ENCODE data around the gene CORO2A. TPM values are rescaled to one million over a fixed set of nuclear protein-coding genes. Genes with fewer than 3 reads are reported as not detected.

Gene CORO2A
- total and polyA plus RNA-seq, 2 of the 8 experiments (the other 6 are each of a cell fraction or from before 2014, with no cell fraction given): 13.7 to 27.9 TPM

- Histone ChIP-seq H3K4me3 (ENCODE audit: extremely low read depth in 1 of 4, insufficient read depth in 2 of 4, low read depth in 3 of 4, low read length in 4 of 4) (no peak overlapping the region), H3K36me3 (ENCODE audit: control insufficient read depth in 2 of 4, insufficient read depth in 4 of 4, low read length in 3 of 4) (no peaks in the 10 kb centered on the region; a peak in 1 of 8 replicates), H3K9ac (replicated peaks in 1 of 4; ENCODE audit: extremely low read depth in 1 of 4, low read depth in 3 of 4, low read length in 3 of 4) (no peak overlapping the region), H3K23me2 (ENCODE audit: low read depth, low read length) (no peaks in the 10 kb centered on the region), H3K79me2 (ENCODE audit: control insufficient read depth in 1 of 2, insufficient read depth in 2 of 2, low read length in 2 of 2) (no peaks in the 10 kb centered on the region; a peak in 1 of 4 replicates), H3K27ac (ENCODE audit: low read depth, low read length) (no peak overlapping the region), H4K8ac (ENCODE audit: extremely low read depth, insufficient read depth, low read length) (no peak overlapping the region), H3K9me3 (ENCODE audit: insufficient read depth in 2 of 2, low read depth in 1 of 2, low read length in 1 of 2) (no peaks in the 10 kb centered on the region), H2BK12ac (ENCODE audit: low read depth, low read length) (no peak overlapping the region), H2AK5ac (ENCODE audit: low read depth, low read length) (no peak overlapping the region), H3K56ac (replicated peaks; ENCODE audit: insufficient read length, low read depth, low read length) (no peak overlapping the region), H2BK120ac (replicated peaks; ENCODE audit: low read depth, low read length) (no peak overlapping the region), H4K20me1 (replicated peaks in 1 of 2; ENCODE audit: control insufficient read depth in 1 of 2, insufficient read depth in 2 of 2, low read length in 2 of 2) (peaks cover 1 to 6% of the 10 kb centered on the region in 2 experiments), H3K14ac (ENCODE audit: insufficient read length) (no peak overlapping the region), H3K4ac (replicated peaks; ENCODE audit: insufficient read length, low read depth, low read length) (peak overlapping the region; percentile 19), H3K27me3 (replicated peaks in 1 of 4; ENCODE audit: control insufficient read depth in 3 of 4, extremely low read depth in 1 of 4, insufficient read depth in 3 of 4, low read length in 3 of 4) (no peaks in the 10 kb centered on the region), H2BK20ac (ENCODE audit: low read length) (no peak overlapping the region), H4K91ac (replicated peaks; ENCODE audit: insufficient read length, low read length) (no peak overlapping the region), H2AFZ (ENCODE audit: low read length) (no peak overlapping the region), H3K23ac (ENCODE audit: insufficient read length) (no peak overlapping the region), H3K18ac (ENCODE audit: extremely low read depth, low read length) (0 out of 2 replicates have a peak overlapping the region, but pooled peaks have one; percentile 65), H3K4me2 (ENCODE audit: insufficient read depth in 1 of 2, low read depth in 2 of 2, low read length in 2 of 2) (no peak overlapping the region), H2BK15ac (ENCODE audit: low read length) (0 out of 2 replicates have a peak overlapping the region, but pooled peaks have one; percentile 61), H4K5ac (ENCODE audit: insufficient read length, low read depth, low read length) (no peak overlapping the region), H3K4me1 (replicated peaks in 1 of 4; ENCODE audit: control insufficient read depth in 3 of 4, insufficient read depth in 4 of 4, low read length in 3 of 4) (peaks cover 0 to 11% (median 6%) of the 10 kb centered on the region in 4 experiments; a peak in 4 of 7 replicates), H2BK5ac (ENCODE audit: low read depth, low read length) (peak overlapping the region; percentile 56; the same call in 1 of the 2 replicates), H3K79me1 (ENCODE audit: low read depth, low read length) (0 out of 2 replicates have a peak, but pooled peaks cover 3% of the 10 kb centered on the region)
- DNase-seq (ENCODE audit: low read depth in 1 of 2, low spot score in 2 of 2) (peak in 1 of 2 experiments; percentile 94), FAIRE-seq (peak; percentile 19)
- WGBS, 2 experiments (ENCODE audit: extremely low coverage in 1 of 2, insufficient coverage in 1 of 2, insufficient read length in 1 of 2, insufficient replicate concordance in 2 of 2, low coverage in 1 of 2, low lambda C conversion rate in 2 of 2, missing lambda C conversion rate in 1 of 2): 28% methylated on average over 13 of the region's 13 CpGs; no CpG with 5 or more reads in 1 of the 2 experiments
- ChIA-PET POLR2A (ENCODE audit: partially characterized antibody) (interaction anchor here (0.6 to 1.3 kb wide), 3 partner anchors 17 to 191 kb away, joined by 3 to 4 read pairs (median 4); partner anchors contain the start of gene TBC1D2), CTCF (ENCODE audit: partially characterized antibody) (interaction anchor here (0.6 to 2.4 kb wide), 45 partner anchors 10 to 401 kb away, joined by 3 to 29 read pairs (median 4); partner anchors contain the start of gene CORO2A)
- TF ChIP-seq RAD21 (IDR thresholded peaks at IDR 0.05 in 1 of 2, conservative IDR thresholded peaks at IDR 0.05 in 1 of 2; ENCODE audit: low read depth in 2 of 2, low read length in 2 of 2) (peak; percentile 94 to 95), SIRT6 (IDR thresholded peaks at IDR 0.05; ENCODE audit: low read length) (no peak), CHD2 (IDR thresholded peaks at IDR 0.05; ENCODE audit: low read length) (no peak)
Measured at GRCh38 chr9:98074115-98074990, 118.1 kb downstream of the CORO2A start.
